Measurements from ENCODE around the gene TMC7. TPM values are rescaled to one million over a fixed set of nuclear protein-coding genes. Genes with fewer than 3 reads are reported as not detected.

Gene TMC7
- total and polyA plus RNA-seq, 2 of the 13 experiments (the other 11 are each of a cell fraction or from before 2014, with no cell fraction given) = 1.2 to 5.1 TPM

GRCh38 chr16:19090916-19091315, 107.2 kb downstream of the TMC7 start:
- H3K79me2 ChIP-seq (ENCODE audit: insufficient read depth, low read length) = no peaks in the 10 kb centered on the region
- 72% methylated on average over 6 of the region's 6 CpGs for WGBS (ENCODE audit: low lambda C conversion rate)
- peaks cover 50% of the 10 kb centered on the region for H3K4me1 ChIP-seq (ENCODE audit: insufficient read depth, low read length)
- no peak for TF ChIP-seq HINFP (CRISPR knock-in tag; IDR thresholded peaks at IDR 0.05; ENCODE audit: low read depth)
- no peak for TF ChIP-seq EED (CRISPR knock-in tag; IDR thresholded peaks at IDR 0.05)
- TF ChIP-seq FOXO1 (CRISPR knock-in tag; IDR thresholded peaks at IDR 0.05) = no peak
- TF ChIP-seq, protein P1, sequence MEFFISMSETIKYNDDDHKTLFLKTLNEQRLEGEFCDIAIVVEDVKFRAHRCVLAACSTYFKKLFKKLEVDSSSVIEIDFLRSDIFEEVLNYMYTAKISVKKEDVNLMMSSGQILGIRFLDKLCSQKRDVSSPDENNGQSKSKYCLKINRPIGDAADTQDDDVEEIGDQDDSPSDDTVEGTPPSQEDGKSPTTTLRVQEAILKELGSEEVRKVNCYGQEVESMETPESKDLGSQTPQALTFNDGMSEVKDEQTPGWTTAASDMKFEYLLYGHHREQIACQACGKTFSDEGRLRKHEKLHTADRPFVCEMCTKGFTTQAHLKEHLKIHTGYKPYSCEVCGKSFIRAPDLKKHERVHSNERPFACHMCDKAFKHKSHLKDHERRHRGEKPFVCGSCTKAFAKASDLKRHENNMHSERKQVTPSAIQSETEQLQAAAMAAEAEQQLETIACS (CRISPR knock-in tag; IDR thresholded peaks at IDR 0.05) = no peak
- no peak for TF ChIP-seq FOXJ3 (CRISPR knock-in tag; IDR thresholded peaks at IDR 0.05; ENCODE audit: borderline replicate concordance)
- no peak for TF ChIP-seq NCOA5 (CRISPR knock-in tag; IDR thresholded peaks at IDR 0.05)
- TF ChIP-seq ZNF619 (CRISPR knock-in tag; IDR thresholded peaks at IDR 0.05) = no peak
- TF ChIP-seq ZNF740 (CRISPR knock-in tag; IDR thresholded peaks at IDR 0.05) = no peak
- TF ChIP-seq ZNF773 (CRISPR knock-in tag; IDR thresholded peaks at IDR 0.05; ENCODE audit: borderline replicate concordance) = no peak
- no peak for TF ChIP-seq ZNF629 (CRISPR knock-in tag; conservative IDR thresholded peaks at IDR 0.05)
- TF ChIP-seq BHLHE40 (IDR thresholded peaks at IDR 0.05; ENCODE audit: low read length) = no peak
- no peak for TF ChIP-seq ZSCAN9 (CRISPR knock-in tag; IDR thresholded peaks at IDR 0.05; ENCODE audit: borderline replicate concordance)
- no peak for TF ChIP-seq IKZF4 (CRISPR knock-in tag; IDR thresholded peaks at IDR 0.05; ENCODE audit: borderline replicate concordance, low read depth, not compliant biosample characterization)
- no peak for TF ChIP-seq POLR2A (IDR thresholded peaks at IDR 0.05; ENCODE audit: insufficient read depth in 1 of 2, low read depth in 2 of 2, low read length in 2 of 2)
- no peak for TF ChIP-seq ZMYM3 (CRISPR knock-in tag; IDR thresholded peaks at IDR 0.05)
- no peak for TF ChIP-seq WIZ (CRISPR knock-in tag; IDR thresholded peaks at IDR 0.05)
- TF ChIP-seq ZNF335 (CRISPR knock-in tag; IDR thresholded peaks at IDR 0.05) = no peak
- no peak for TF ChIP-seq ATF5 (CRISPR knock-in tag; IDR thresholded peaks at IDR 0.05; ENCODE audit: low read depth)
- TF ChIP-seq DMAP1 (CRISPR knock-in tag; IDR thresholded peaks at IDR 0.05) = no peak
- H3K9me3 ChIP-seq (ENCODE audit: low read length) = 0 out of 2 replicates have a peak, but pooled peaks cover 4% of the 10 kb centered on the region
- H4K20me1 ChIP-seq (ENCODE audit: insufficient read depth, low read length) = no peaks in the 10 kb centered on the region
- no peak overlapping the region for H2AFZ ChIP-seq (ENCODE audit: low read length)
- H3K4me2 ChIP-seq (ENCODE audit: low read depth, low read length) = no peak overlapping the region
- no peak overlapping the region for H3K27ac ChIP-seq (ENCODE audit: extremely low read length, insufficient read depth, low read length)
- intact Hi-C loops (cut with micrococcal nuclease; ENCODE audit: unreplicated experiment) (loop anchor here (1.0 kb wide), 1 partner anchor 32 kb away; no protein-coding TSS in a partner anchor), in situ Hi-C loops (cut with HindIII; ENCODE audit: extremely low pct_ligation_motif_present, low pct_unique_long_range_greater_than_20kb) (no loop called here)
- H3K27me3 ChIP-seq (ENCODE audit: control insufficient read depth in 1 of 2, insufficient read depth in 2 of 2, low read length in 2 of 2) = peaks cover 0 to 5% of the 10 kb centered on the region in 2 experiments; a peak in 2 of 5 replicates
- H3K4me3 ChIP-seq (replicated peaks in 1 of 3; ENCODE audit: insufficient read depth in 1 of 3, low read depth in 2 of 3, low read length in 3 of 3) = no peak overlapping the region
- POLR2A ChIA-PET = no interaction called here
- CTCF ChIA-PET (ENCODE audit: low intra/inter-chr PET ratio, low total read pairs) = no interaction called here
- FAIRE-seq = no peak
- no peaks in the 10 kb centered on the region for H3K36me3 ChIP-seq (replicated peaks in 1 of 2; ENCODE audit: control insufficient read depth in 1 of 2, insufficient read depth in 2 of 2, low read length in 2 of 2)
- no peak for ATAC-seq
- no peak for DNase-seq (ENCODE audit: low spot score)
- no TSS peak for BruUV-seq (replicated peaks)
- no peak overlapping the region for H3K9ac ChIP-seq (ENCODE audit: insufficient read depth, low read depth, low read length)
